Trophoblast cell (in vitro differentiated cells and primary cell): ENCODE measurements around the gene TNIK. TPM values are rescaled to one million over a fixed set of nuclear protein-coding genes. Genes with fewer than 3 reads are reported as not detected.

Experiments used
- DNase-seq, 2 donors: peaks; one replicate each; pipeline ENCODE4 v3.0.0-alpha.2; 2016
- H2AFZ ChIP-seq: 2 replicates; pipeline ENCODE4 v1.6.1; 2013; ENCODE audit warnings: low read length, moderate library complexity, mild to moderate bottlenecking; ENCODE audit not compliant: insufficient read depth, poor library complexity
- H2AK5ac ChIP-seq: 2 replicates; pipeline ENCODE4 v1.6.1; 2013; ENCODE audit warnings: mild to moderate bottlenecking, low read length
- H2BK120ac ChIP-seq: 2 replicates; pipeline ENCODE4 v1.6.1; 2013; ENCODE audit warnings: low read length, mild to moderate bottlenecking, moderate library complexity; ENCODE audit not compliant: insufficient read depth, poor library complexity
- H2BK12ac ChIP-seq: 2 replicates; pipeline ENCODE4 v1.6.1; 2013; ENCODE audit warnings: mild to moderate bottlenecking, low read length, moderate library complexity
- H2BK5ac ChIP-seq: 2 replicates; pipeline ENCODE4 v1.6.1; 2013; ENCODE audit warnings: low read length, low read depth, moderate library complexity, mild to moderate bottlenecking; ENCODE audit not compliant: poor library complexity
- H3K14ac ChIP-seq: 2 replicates; pipeline ENCODE4 v1.6.1; 2013; ENCODE audit warnings: mild to moderate bottlenecking, low read length
- H3K18ac ChIP-seq: 2 replicates; pipeline ENCODE4 v1.6.1; 2013; ENCODE audit warnings: mild to moderate bottlenecking, low read length
- H3K23ac ChIP-seq: 2 replicates; pipeline ENCODE4 v1.6.1; 2013; ENCODE audit warnings: low read length
- H3K27ac ChIP-seq: 2 replicates; pipeline ENCODE4 v1.5.1; 2013; ENCODE audit warnings: low read depth, mild to moderate bottlenecking, inconsistent platforms, low read length, moderate library complexity
- H3K27me3 ChIP-seq: 2 replicates; pipeline ENCODE4 v1.6.1; 2013; ENCODE audit warnings: inconsistent platforms, mild to moderate bottlenecking, low read length, moderate library complexity; ENCODE audit not compliant: insufficient read depth
- H3K36me3 ChIP-seq, 2 experiments: 1 replicate in 1 of 2; 2 replicates in 1 of 2; pipeline ENCODE4 v1.6.1; 2013; ENCODE audit warnings: low read length in 2 of 2, mild to moderate bottlenecking in 2 of 2, moderate library complexity in 1 of 2; ENCODE audit not compliant: insufficient read depth in 2 of 2, control insufficient read depth in 1 of 2
- H3K4ac ChIP-seq: 2 replicates; pipeline ENCODE4 v1.6.1; 2013; ENCODE audit warnings: low read depth, mild to moderate bottlenecking, low read length, moderate library complexity
- H3K4me1 ChIP-seq, 2 experiments: 1 replicate in 1 of 2; 2 replicates in 1 of 2; pipeline ENCODE4 v1.6.1; 2013; ENCODE audit warnings: low read length in 2 of 2, mild to moderate bottlenecking in 2 of 2, moderate library complexity in 1 of 2; ENCODE audit not compliant: insufficient read depth in 2 of 2, control insufficient read depth in 1 of 2
- H3K4me2 ChIP-seq: 2 replicates; pipeline ENCODE4 v1.6.1; 2013; ENCODE audit warnings: inconsistent platforms, mild to moderate bottlenecking, low read length, moderate library complexity
- H3K4me3 ChIP-seq: 2 replicates; pipeline ENCODE4 v1.5.1; 2013; ENCODE audit warnings: mild to moderate bottlenecking, low read depth, low read length, inconsistent platforms
- H3K79me1 ChIP-seq: one replicate; pipeline ENCODE4 v1.6.1; 2013; ENCODE audit warnings: low read length
- H3K79me2 ChIP-seq: 2 replicates; pipeline ENCODE4 v1.6.1; 2013; ENCODE audit warnings: low read length, mild to moderate bottlenecking; ENCODE audit not compliant: control insufficient read depth, insufficient read depth, poor library complexity
- H3K9ac ChIP-seq: 2 replicates; pipeline ENCODE4 v1.6.1; 2013; ENCODE audit warnings: mild to moderate bottlenecking, low read length
- H3K9me3 ChIP-seq: 2 replicates; pipeline ENCODE4 v1.6.1; 2013; ENCODE audit warnings: low read depth, mild to moderate bottlenecking, control low read depth, inconsistent platforms, low read length; ENCODE audit not compliant: insufficient read depth
- H4K12ac ChIP-seq: 2 replicates; pipeline ENCODE4 v1.6.1; 2013; ENCODE audit warnings: low read depth, mild to moderate bottlenecking, low read length, moderate library complexity
- H4K8ac ChIP-seq: 2 replicates; pipeline ENCODE4 v1.6.1; 2013; ENCODE audit warnings: low read depth, mild to moderate bottlenecking, low read length, moderate library complexity
- H4K91ac ChIP-seq: one replicate; pipeline ENCODE4 v1.6.1; 2013; ENCODE audit warnings: low read depth, mild to moderate bottlenecking, low read length, moderate library complexity
- WGBS: extraction: QIAGEN DNeasy Blood & Tissue Kit; methylation state at CpG from one replicate; pipeline ENCODE4 v1.1.7; 2013; ENCODE audit warnings: missing lambda C conversion rate; ENCODE audit not compliant: insufficient read length, insufficient coverage; ENCODE audit errors: extremely low coverage; 5-methylcytosine and 5-hydroxymethylcytosine counted together
- polyA plus RNA-seq: library from polyadenylated mRNA; stranded (reverse); fragments of 200-250 nt; gene quantifications from 2 replicates; pipeline ENCODE4 v1.2.3, GENCODE V29; 2013

Gene TNIK
- 0.75 and 0.96 TPM in 2 replicates for polyA plus RNA-seq

GRCh38 chr3:171459942-171460724 is at the start of gene TNIK:
TNIK (minus strand) TSS chr3:171460405; CDS start chr3:171460063, 342 bp downstream.
- H3K79me1 ChIP-seq: no peaks in the 10 kb centered on the region
- no peaks in the 10 kb centered on the region for H3K9me3 ChIP-seq
- H3K36me3 ChIP-seq: no peaks in the 10 kb centered on the region
- H3K9ac ChIP-seq: peak within 1 kb of the TSS; percentile 26
- peak within 1 kb of the TSS; percentile 83 for H3K4me3 ChIP-seq
- H3K23ac ChIP-seq: peak within 1 kb of the TSS; percentile 38
- H4K8ac ChIP-seq: no peak within 1 kb of the TSS
- H2AFZ ChIP-seq: peak within 1 kb of the TSS; percentile 50
- DNase-seq: peak; percentile 67 to 70
- no peak within 1 kb of the TSS for H4K12ac ChIP-seq
- H3K18ac ChIP-seq: no peak within 1 kb of the TSS
- no CpG with 5 or more reads among the region's 55 CpGs for WGBS
- H2BK120ac ChIP-seq: no peak within 1 kb of the TSS
- no peak within 1 kb of the TSS for H4K91ac ChIP-seq
- H3K4me1 ChIP-seq: peaks cover 6 to 13% of the 10 kb centered on the region in 2 experiments
- no peak within 1 kb of the TSS for H2BK5ac ChIP-seq
- H3K4ac ChIP-seq: no peak within 1 kb of the TSS
- H3K79me2 ChIP-seq: no peaks in the 10 kb centered on the region
- H2BK12ac ChIP-seq: no peak within 1 kb of the TSS
- H3K27ac ChIP-seq: no peak within 1 kb of the TSS
- peak within 1 kb of the TSS; percentile 97 for H3K4me2 ChIP-seq
- no peak within 1 kb of the TSS for H3K14ac ChIP-seq
- H3K27me3 ChIP-seq: peaks cover 7% of the 10 kb centered on the region
- no peak within 1 kb of the TSS for H2AK5ac ChIP-seq

DNA sequence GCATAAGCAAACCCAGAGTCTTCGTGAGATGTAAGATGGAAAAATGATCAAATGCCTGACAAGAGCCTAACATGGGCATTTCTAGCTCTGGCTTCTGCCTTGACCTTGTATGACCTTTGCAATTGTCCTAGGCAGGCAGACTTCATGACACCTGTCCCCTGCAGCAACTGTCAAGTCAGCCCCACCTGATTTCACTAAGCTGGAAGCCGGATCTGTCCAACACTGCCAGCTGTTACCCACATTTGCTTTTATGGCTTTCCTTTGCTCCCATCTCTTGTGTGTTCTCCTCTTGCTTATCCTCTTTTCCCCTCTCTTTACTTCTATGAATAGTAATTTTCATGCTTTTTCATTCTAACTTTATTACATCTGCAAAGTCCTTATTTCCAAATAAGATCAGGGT is 48.5 kb upstream of the TNIK start:
- Histone ChIP-seq H3K14ac (no peak overlapping the region), H4K12ac (no peak overlapping the region), H3K79me1 (no peaks in the 10 kb centered on the region), H3K27me3 (no peaks in the 10 kb centered on the region), H3K4me1 (no peaks in the 10 kb centered on the region), H3K9me3 (no peaks in the 10 kb centered on the region), H3K23ac (no peak overlapping the region), H3K4ac (no peak overlapping the region), H3K27ac (no peak overlapping the region), H3K4me2 (no peak overlapping the region), H2BK5ac (no peak overlapping the region), H2BK120ac (no peak overlapping the region), H4K8ac (no peak overlapping the region), H2AK5ac (no peak overlapping the region), H3K9ac (no peak overlapping the region), H3K36me3 (no peaks in the 10 kb centered on the region), H3K18ac (no peak overlapping the region), H2BK12ac (no peak overlapping the region), H3K79me2 (no peaks in the 10 kb centered on the region), H3K4me3 (no peak overlapping the region), H2AFZ (no peak overlapping the region), H4K91ac (no peak overlapping the region)
- no peak for DNase-seq
- WGBS: no CpG with 5 or more reads among the region's 2 CpGs

DNA sequence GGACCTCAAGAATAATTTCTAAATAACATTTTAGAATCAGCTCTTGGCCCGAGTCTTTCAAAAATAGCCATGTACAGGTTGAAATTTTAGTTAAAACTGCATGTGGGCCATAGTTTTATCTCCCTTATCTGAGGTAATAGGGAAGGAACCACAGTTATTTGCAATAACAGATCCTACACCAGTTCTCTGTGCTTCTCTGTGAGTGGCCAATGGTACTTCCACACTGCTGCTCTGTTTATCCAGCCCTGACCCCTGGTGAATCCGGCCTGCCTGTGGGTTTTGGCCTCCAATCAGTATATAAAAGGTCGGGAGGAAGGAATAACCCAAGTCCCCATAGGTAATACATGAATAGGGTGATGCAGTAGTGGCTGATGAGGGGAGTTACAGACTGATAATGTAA is 48.0 kb upstream of the TNIK start:
- H3K27me3 ChIP-seq: no peaks in the 10 kb centered on the region
- no peak overlapping the region for H2AK5ac ChIP-seq
- no peaks in the 10 kb centered on the region for H3K36me3 ChIP-seq
- H4K12ac ChIP-seq: no peak overlapping the region
- no peak overlapping the region for H2AFZ ChIP-seq
- WGBS: no CpG with 5 or more reads among the region's 3 CpGs
- no peak overlapping the region for H3K4me2 ChIP-seq
- H3K4me3 ChIP-seq: no peak overlapping the region
- no peak overlapping the region for H3K9ac ChIP-seq
- no peaks in the 10 kb centered on the region for H3K4me1 ChIP-seq
- H3K9me3 ChIP-seq: no peaks in the 10 kb centered on the region
- no peak overlapping the region for H4K91ac ChIP-seq
- no peak overlapping the region for H3K23ac ChIP-seq
- H3K18ac ChIP-seq: no peak overlapping the region
- H2BK12ac ChIP-seq: no peak overlapping the region
- no peak overlapping the region for H3K14ac ChIP-seq
- no peak overlapping the region for H2BK5ac ChIP-seq
- DNase-seq: no peak
- H3K27ac ChIP-seq: no peak overlapping the region
- H3K79me1 ChIP-seq: no peaks in the 10 kb centered on the region
- no peak overlapping the region for H2BK120ac ChIP-seq
- no peaks in the 10 kb centered on the region for H3K79me2 ChIP-seq
- H3K4ac ChIP-seq: no peak overlapping the region
- H4K8ac ChIP-seq: no peak overlapping the region

DNA sequence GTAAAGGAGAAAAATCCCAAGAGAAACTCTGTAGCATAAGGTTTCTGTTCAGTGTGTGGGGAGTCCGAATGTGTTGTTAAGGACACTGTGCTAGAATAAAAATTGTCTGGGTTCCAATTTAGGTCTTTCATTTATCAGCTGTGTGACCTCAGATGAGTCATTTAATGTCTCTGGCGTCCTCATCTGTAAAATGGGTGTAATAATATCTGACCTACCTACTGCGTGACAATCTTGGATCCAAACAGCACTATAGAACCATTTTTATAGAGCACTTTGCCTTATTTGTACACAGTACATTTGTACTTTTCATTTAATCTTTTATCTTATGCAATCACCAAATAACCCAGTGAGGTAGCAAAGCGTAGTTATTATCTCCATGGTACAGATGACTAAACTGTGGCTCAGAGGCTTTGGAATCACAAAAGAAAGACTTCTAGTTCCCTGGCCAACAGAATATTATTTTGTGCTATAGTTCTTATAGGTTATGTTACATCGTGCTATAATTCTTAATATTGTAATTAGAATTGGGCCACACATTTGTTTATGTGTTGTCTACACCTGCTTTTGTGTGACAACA is 46.6 kb upstream of the TNIK start:
- no peak overlapping the region for H2AK5ac ChIP-seq
- no peaks in the 10 kb centered on the region for H3K4me1 ChIP-seq
- H2BK12ac ChIP-seq: no peak overlapping the region
- no peaks in the 10 kb centered on the region for H3K36me3 ChIP-seq
- no peaks in the 10 kb centered on the region for H3K27me3 ChIP-seq
- H3K27ac ChIP-seq: no peak overlapping the region
- no peak overlapping the region for H4K12ac ChIP-seq
- no peak for DNase-seq
- H4K91ac ChIP-seq: no peak overlapping the region
- WGBS: no CpG with 5 or more reads among the region's 5 CpGs
- H2BK5ac ChIP-seq: no peak overlapping the region
- no peak overlapping the region for H2BK120ac ChIP-seq
- no peaks in the 10 kb centered on the region for H3K79me2 ChIP-seq
- H3K4ac ChIP-seq: no peak overlapping the region
- no peaks in the 10 kb centered on the region for H3K9me3 ChIP-seq
- H3K4me3 ChIP-seq: no peak overlapping the region
- no peak overlapping the region for H3K14ac ChIP-seq
- H3K18ac ChIP-seq: no peak overlapping the region
- no peak overlapping the region for H2AFZ ChIP-seq
- H3K4me2 ChIP-seq: no peak overlapping the region
- H4K8ac ChIP-seq: no peak overlapping the region
- H3K23ac ChIP-seq: no peak overlapping the region
- no peaks in the 10 kb centered on the region for H3K79me1 ChIP-seq
- H3K9ac ChIP-seq: no peak overlapping the region
